Lower leg skin (tissue), 3 donors: ENCODE results near the gene SETX.

ENCODE experiments used
- POLR2A ChIP-seq, 2 donors: fragments of 450-650 bp; IDR thresholded peaks; one replicate each; pipeline ENCODE4 v1.6.1; 2016 to 2017; ENCODE audit warnings: antibody characterized with exemption in 2 of 2, mild to moderate bottlenecking in 1 of 2, moderate library complexity in 1 of 2
- TF ChIP-seq, protein P1 (sequence below), 3 donors: fragments of 450-650 bp; IDR thresholded peaks; one replicate each; pipeline ENCODE4 v1.5.1; 2016; ENCODE audit warnings: antibody characterized with exemption in 3 of 3, mild to moderate bottlenecking in 3 of 3, moderate library complexity in 2 of 3

DNA sequence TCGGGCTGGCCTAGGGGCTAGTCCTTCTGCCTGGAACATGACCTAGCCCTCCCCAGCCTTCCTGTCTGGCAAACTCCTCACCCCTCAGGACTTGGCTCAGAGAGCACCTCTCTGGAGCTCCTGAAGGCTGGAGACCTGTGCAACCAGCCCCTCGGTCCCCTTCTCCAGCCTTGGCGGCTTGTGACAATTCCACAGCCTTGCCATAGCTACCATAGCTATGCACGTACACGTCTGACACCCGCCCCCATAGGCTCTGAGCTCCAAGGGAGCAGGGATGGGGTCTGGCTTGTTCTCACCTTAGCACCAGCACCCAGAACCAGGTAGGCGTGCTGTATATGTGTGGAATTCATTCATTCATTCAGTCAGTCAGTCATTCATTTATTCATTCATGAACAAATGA lies 143.2 kb downstream of the SETX start:
- TF ChIP-seq POLR2A (IDR thresholded peaks at IDR 0.05), result no peak
- TF ChIP-seq, protein P1, sequence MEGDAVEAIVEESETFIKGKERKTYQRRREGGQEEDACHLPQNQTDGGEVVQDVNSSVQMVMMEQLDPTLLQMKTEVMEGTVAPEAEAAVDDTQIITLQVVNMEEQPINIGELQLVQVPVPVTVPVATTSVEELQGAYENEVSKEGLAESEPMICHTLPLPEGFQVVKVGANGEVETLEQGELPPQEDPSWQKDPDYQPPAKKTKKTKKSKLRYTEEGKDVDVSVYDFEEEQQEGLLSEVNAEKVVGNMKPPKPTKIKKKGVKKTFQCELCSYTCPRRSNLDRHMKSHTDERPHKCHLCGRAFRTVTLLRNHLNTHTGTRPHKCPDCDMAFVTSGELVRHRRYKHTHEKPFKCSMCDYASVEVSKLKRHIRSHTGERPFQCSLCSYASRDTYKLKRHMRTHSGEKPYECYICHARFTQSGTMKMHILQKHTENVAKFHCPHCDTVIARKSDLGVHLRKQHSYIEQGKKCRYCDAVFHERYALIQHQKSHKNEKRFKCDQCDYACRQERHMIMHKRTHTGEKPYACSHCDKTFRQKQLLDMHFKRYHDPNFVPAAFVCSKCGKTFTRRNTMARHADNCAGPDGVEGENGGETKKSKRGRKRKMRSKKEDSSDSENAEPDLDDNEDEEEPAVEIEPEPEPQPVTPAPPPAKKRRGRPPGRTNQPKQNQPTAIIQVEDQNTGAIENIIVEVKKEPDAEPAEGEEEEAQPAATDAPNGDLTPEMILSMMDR (IDR thresholded peaks at IDR 0.05), result no peak
